ENCODE data around the gene SLX4IP. TPM values are rescaled to one million over a fixed set of nuclear protein-coding genes. Genes with fewer than 3 reads are reported as not detected.

The SLX4IP gene
- total and polyA plus RNA-seq, 5 donors from 2014 or later, result 1.5 to 4.1 (median 2.4) TPM

GRCh38 chr20:10665027-10665561 lies 230.0 kb downstream of the SLX4IP start:
- Histone ChIP-seq H3K36me3 (ENCODE audit: control insufficient read depth, insufficient read depth, low read length) (no peaks in the 10 kb centered on the region), H3K4me1 (ENCODE audit: control insufficient read depth, insufficient read depth, low read length, poor library complexity, severe bottlenecking) (no peaks in the 10 kb centered on the region), H3K27me3 (ENCODE audit: control insufficient read depth, insufficient read depth, low read length) (peaks cover 18% of the 10 kb centered on the region), H3K9me3 (ENCODE audit: control insufficient read depth in 2 of 2, low read length in 2 of 2) (no peaks in the 10 kb centered on the region), H3K27ac (ENCODE audit: insufficient read depth, low read length, poor library complexity, severe bottlenecking) (no peak overlapping the region), H3K4me3 (ENCODE audit: low read depth, low read length) (no peak overlapping the region)
- Mint-ChIP-seq H3K27ac (no peak overlapping the region), H3K36me3 (no peaks in the 10 kb centered on the region), H3K9me3 (peaks cover 0 to 1% (median 0%) of the 10 kb centered on the region in 7 donors), H3K4me1 (no peaks in the 10 kb centered on the region), H3K4me3 (no peak overlapping the region), H3K27me3 (peaks cover 19% of the 10 kb centered on the region)
- ATAC-seq (ENCODE audit: low read depth in 2 of 2) (no peak), DNase-seq (no peak)

DNA sequence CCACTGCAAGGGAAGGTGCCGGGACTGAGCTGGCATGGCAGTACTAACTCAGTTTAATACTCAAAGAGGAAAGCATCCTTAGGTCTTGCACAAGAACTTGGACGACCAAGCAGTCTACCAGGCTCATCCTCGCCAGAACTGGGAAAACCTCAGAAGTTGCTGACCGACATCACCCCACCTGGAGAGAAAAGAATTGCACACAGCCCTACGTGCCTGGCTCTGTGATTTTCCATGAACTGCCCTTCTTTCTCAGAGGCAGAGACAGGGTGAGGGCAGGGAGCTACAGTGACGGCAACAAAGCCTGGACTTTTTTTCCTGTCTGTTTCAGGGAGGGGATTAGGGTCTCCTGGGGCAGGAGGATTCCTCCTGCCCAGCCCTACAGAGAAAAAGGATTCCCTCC lies 230.7 kb downstream of the SLX4IP start:
- no peaks in the 10 kb centered on the region for H3K36me3 Mint-ChIP-seq
- Histone ChIP-seq H3K9me3 (ENCODE audit: control insufficient read depth in 2 of 2, low read length in 2 of 2) (no peaks in the 10 kb centered on the region), H3K36me3 (ENCODE audit: control insufficient read depth, insufficient read depth, low read length) (no peaks in the 10 kb centered on the region), H3K27me3 (ENCODE audit: control insufficient read depth, insufficient read depth, low read length) (peaks cover 22% of the 10 kb centered on the region), H3K27ac (ENCODE audit: insufficient read depth, low read length, poor library complexity, severe bottlenecking) (no peak overlapping the region), H3K4me1 (ENCODE audit: control insufficient read depth, insufficient read depth, low read length, poor library complexity, severe bottlenecking) (no peaks in the 10 kb centered on the region), H3K4me3 (ENCODE audit: low read depth, low read length) (no peak overlapping the region)
- ATAC-seq (ENCODE audit: low read depth in 2 of 2) (no peak), DNase-seq (no peak)
- H3K27ac Mint-ChIP-seq, result no peak overlapping the region
- H3K4me3 Mint-ChIP-seq, result no peak overlapping the region
- peaks cover 0 to 4% (median 0%) of the 10 kb centered on the region in 4 donors for H3K4me1 Mint-ChIP-seq
- peaks cover 26% of the 10 kb centered on the region for H3K27me3 Mint-ChIP-seq
- peaks cover 0 to 1% (median 0%) of the 10 kb centered on the region in 7 donors for H3K9me3 Mint-ChIP-seq

GRCh38 chr20:10666221-10667076 lies 231.3 kb downstream of the SLX4IP start:
- Histone ChIP-seq H3K9me3 (ENCODE audit: control insufficient read depth in 2 of 2, low read length in 2 of 2) (no peaks in the 10 kb centered on the region), H3K36me3 (ENCODE audit: control insufficient read depth, insufficient read depth, low read length) (no peaks in the 10 kb centered on the region), H3K27me3 (ENCODE audit: control insufficient read depth, insufficient read depth, low read length) (peaks cover 23% of the 10 kb centered on the region), H3K4me3 (ENCODE audit: low read depth, low read length) (no peak overlapping the region), H3K27ac (ENCODE audit: insufficient read depth, low read length, poor library complexity, severe bottlenecking) (no peak overlapping the region), H3K4me1 (ENCODE audit: control insufficient read depth, insufficient read depth, low read length, poor library complexity, severe bottlenecking) (peaks cover 2% of the 10 kb centered on the region)
- peaks cover 0 to 11% (median 0%) of the 10 kb centered on the region in 4 donors for H3K4me1 Mint-ChIP-seq
- no peak overlapping the region for H3K4me3 Mint-ChIP-seq
- DNase-seq (no peak), ATAC-seq (ENCODE audit: low read depth in 2 of 2) (no peak)
- no peak overlapping the region for H3K27ac Mint-ChIP-seq
- no peaks in the 10 kb centered on the region for H3K9me3 Mint-ChIP-seq
- peaks cover 33% of the 10 kb centered on the region for H3K27me3 Mint-ChIP-seq
- H3K36me3 Mint-ChIP-seq, result no peaks in the 10 kb centered on the region

DNA sequence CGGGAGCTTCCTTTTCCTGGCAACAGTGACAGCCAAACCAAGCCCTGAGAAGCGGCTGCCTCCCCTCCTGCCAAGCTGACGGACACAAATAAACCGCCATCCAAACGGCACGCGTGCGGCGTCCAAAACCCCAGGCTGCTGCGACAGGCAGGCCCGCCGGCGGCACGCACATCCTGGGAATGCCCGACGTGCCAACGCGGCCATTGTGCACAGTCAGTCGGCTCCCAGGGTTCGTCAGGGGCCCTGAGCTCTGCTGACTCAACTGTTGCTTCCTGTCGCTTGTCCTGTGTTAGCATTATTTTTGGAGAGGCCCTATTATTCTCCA lies 231.9 kb downstream of the SLX4IP start:
- ATAC-seq (ENCODE audit: low read depth in 2 of 2) (no peak), DNase-seq (no peak)
- H3K27me3 ChIP-seq (ENCODE audit: control insufficient read depth, insufficient read depth, low read length), result peaks cover 21% of the 10 kb centered on the region
- Mint-ChIP-seq H3K36me3 (no peaks in the 10 kb centered on the region), H3K4me3 (no peak overlapping the region), H3K4me1 (peaks cover 0 to 14% (median 0%) of the 10 kb centered on the region in 4 donors), H3K27me3 (peaks cover 36% of the 10 kb centered on the region), H3K27ac (no peak overlapping the region), H3K9me3 (no peaks in the 10 kb centered on the region)
- no peaks in the 10 kb centered on the region for H3K9me3 ChIP-seq (ENCODE audit: control insufficient read depth in 2 of 2, low read length in 2 of 2)
- H3K27ac ChIP-seq (ENCODE audit: insufficient read depth, low read length, poor library complexity, severe bottlenecking), result no peak overlapping the region
- no peaks in the 10 kb centered on the region for H3K36me3 ChIP-seq (ENCODE audit: control insufficient read depth, insufficient read depth, low read length)
- H3K4me1 ChIP-seq (ENCODE audit: control insufficient read depth, insufficient read depth, low read length, poor library complexity, severe bottlenecking), result peaks cover 8% of the 10 kb centered on the region
- H3K4me3 ChIP-seq (ENCODE audit: low read depth, low read length), result no peak overlapping the region

DNA sequence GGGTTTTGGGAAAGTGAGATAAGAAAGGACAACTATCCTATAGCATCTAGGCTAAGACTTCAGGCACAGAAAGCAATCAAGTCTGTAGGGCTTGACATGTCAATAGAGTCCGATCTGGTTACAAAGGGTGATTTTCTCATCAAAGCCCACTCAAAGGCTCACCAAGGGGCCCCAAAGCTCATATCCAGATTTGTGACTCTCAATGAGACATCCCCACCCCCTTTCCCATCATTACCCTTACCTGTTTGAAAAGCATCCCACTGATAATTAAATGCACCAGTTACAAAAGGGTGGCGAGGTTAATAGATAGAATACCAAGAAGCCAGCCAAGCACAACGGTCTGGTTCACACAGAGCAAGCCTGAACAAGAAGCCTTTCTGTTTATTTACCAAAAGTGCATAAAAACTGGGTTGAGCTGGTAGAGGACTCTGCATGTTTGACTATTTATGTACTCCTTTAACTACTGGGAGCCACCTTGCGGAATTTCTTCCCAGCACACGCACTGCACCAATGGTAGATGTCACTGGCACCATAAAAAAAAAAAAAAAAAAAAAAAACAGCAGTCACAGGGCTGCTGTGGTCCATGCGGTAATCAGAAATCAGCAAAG lies 232.6 kb downstream of the SLX4IP start:
- Mint-ChIP-seq H3K9me3 (no peaks in the 10 kb centered on the region), H3K27ac (no peak overlapping the region), H3K27me3 (peaks cover 38% of the 10 kb centered on the region), H3K4me3 (no peak overlapping the region), H3K36me3 (no peaks in the 10 kb centered on the region), H3K4me1 (peaks cover 0 to 20% (median 0%) of the 10 kb centered on the region in 4 donors)
- Histone ChIP-seq H3K9me3 (ENCODE audit: control insufficient read depth in 2 of 2, low read length in 2 of 2) (no peaks in the 10 kb centered on the region), H3K4me1 (ENCODE audit: control insufficient read depth, insufficient read depth, low read length, poor library complexity, severe bottlenecking) (peaks cover 14% of the 10 kb centered on the region), H3K36me3 (ENCODE audit: control insufficient read depth, insufficient read depth, low read length) (no peaks in the 10 kb centered on the region), H3K27me3 (ENCODE audit: control insufficient read depth, insufficient read depth, low read length) (peaks cover 19% of the 10 kb centered on the region), H3K27ac (ENCODE audit: insufficient read depth, low read length, poor library complexity, severe bottlenecking) (no peak overlapping the region), H3K4me3 (ENCODE audit: low read depth, low read length) (no peak overlapping the region)
- no peak for DNase-seq
- no peak for ATAC-seq (ENCODE audit: low read depth in 2 of 2)

DNA sequence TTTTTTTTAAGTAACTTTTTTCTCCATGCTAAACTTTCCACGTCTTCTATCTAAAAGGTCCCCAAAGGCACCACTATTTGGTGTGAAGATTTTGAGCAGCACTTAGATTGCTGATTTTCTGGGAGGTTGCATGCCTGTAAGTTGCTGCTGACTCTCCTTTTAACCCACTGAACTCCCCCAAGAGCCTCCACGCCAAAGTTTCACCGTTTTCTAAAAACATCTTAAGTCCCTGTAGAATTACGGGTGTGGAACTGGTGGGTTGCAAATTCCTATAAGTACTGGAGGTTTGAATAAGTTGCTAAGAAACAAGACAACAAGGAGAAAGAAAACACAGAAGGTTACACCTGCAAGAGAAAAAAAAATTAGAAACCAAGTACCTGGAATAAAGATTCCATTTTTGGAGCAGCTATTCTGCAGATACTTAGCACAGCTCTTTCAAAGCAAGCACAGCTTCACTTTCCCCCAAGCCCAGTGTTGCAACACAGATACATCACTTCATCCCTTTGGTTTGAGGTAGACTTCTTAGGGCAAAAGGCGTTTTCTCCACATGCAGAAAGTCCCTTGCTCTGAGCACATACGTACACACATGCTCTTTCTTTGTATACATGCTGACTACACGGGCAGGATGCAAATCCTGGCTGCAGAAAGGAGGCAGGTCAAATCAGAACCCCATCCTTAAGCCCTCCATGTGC lies 233.7 kb downstream of the SLX4IP start:
- Histone ChIP-seq H3K27ac (ENCODE audit: insufficient read depth, low read length, poor library complexity, severe bottlenecking) (no peak overlapping the region), H3K36me3 (ENCODE audit: control insufficient read depth, insufficient read depth, low read length) (no peaks in the 10 kb centered on the region), H3K9me3 (ENCODE audit: control insufficient read depth in 2 of 2, low read length in 2 of 2) (no peaks in the 10 kb centered on the region), H3K4me1 (ENCODE audit: control insufficient read depth, insufficient read depth, low read length, poor library complexity, severe bottlenecking) (peaks cover 24% of the 10 kb centered on the region), H3K27me3 (ENCODE audit: control insufficient read depth, insufficient read depth, low read length) (peaks cover 15% of the 10 kb centered on the region), H3K4me3 (ENCODE audit: low read depth, low read length) (no peak overlapping the region)
- no peak overlapping the region for H3K27ac Mint-ChIP-seq
- H3K27me3 Mint-ChIP-seq, result peaks cover 41% of the 10 kb centered on the region
- no peak for DNase-seq
- H3K4me3 Mint-ChIP-seq, result no peak overlapping the region
- ATAC-seq (ENCODE audit: low read depth in 2 of 2), result no peak
- peaks cover 0 to 27% (median 0%) of the 10 kb centered on the region in 4 donors for H3K4me1 Mint-ChIP-seq
- H3K36me3 Mint-ChIP-seq, result no peaks in the 10 kb centered on the region
- no peaks in the 10 kb centered on the region for H3K9me3 Mint-ChIP-seq

DNA sequence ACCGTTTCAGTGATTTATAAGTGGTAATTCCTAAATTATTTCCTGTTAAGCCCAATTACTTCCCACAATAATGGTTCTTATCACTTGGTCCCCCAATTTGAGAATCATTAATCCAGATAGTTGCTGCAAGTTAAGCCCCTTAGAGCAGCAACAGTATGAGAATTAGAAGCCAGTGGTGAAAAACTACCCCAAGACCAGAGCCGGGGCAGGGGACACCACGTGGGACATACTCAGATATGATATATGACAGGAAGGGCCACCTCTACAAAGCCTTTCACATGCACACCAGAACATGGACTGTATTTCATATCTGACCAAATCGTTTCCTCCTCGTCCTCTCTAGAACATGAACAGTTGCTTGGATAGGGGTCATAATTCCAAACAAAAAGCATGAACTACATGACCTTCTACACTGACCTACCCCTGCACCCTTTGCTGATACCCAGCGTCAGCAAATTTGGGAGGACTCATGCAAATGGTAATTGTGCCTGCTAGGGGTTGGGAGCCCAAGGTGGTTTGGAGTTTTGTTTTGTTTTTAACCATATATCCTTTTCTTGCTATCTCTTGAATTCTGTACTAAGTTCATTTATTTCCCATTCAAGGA lies 234.8 kb downstream of the SLX4IP start:
- ATAC-seq (ENCODE audit: low read depth in 2 of 2), result no peak
- DNase-seq, result no peak
- Mint-ChIP-seq H3K27ac (no peak overlapping the region), H3K9me3 (no peaks in the 10 kb centered on the region), H3K27me3 (peaks cover 44% of the 10 kb centered on the region), H3K4me3 (no peak overlapping the region), H3K4me1 (peaks cover 0 to 28% (median 0%) of the 10 kb centered on the region in 4 donors), H3K36me3 (no peaks in the 10 kb centered on the region)
- H3K9me3 ChIP-seq (ENCODE audit: control insufficient read depth in 2 of 2, low read length in 2 of 2), result no peaks in the 10 kb centered on the region
- H3K27ac ChIP-seq (ENCODE audit: insufficient read depth, low read length, poor library complexity, severe bottlenecking), result no peak overlapping the region
- H3K4me3 ChIP-seq (ENCODE audit: low read depth, low read length), result no peak overlapping the region
- peaks cover 35% of the 10 kb centered on the region for H3K4me1 ChIP-seq (ENCODE audit: control insufficient read depth, insufficient read depth, low read length, poor library complexity, severe bottlenecking)
- no peaks in the 10 kb centered on the region for H3K36me3 ChIP-seq (ENCODE audit: control insufficient read depth, insufficient read depth, low read length)
- peaks cover 15% of the 10 kb centered on the region for H3K27me3 ChIP-seq (ENCODE audit: control insufficient read depth, insufficient read depth, low read length)

All from CD4-positive, CD25-positive, alpha-beta regulatory T cell (primary cell).